Kidney tubule cell (primary cell): ENCODE data around the gene AGGF1.
"Not testable (repeated sequence)": the region's sequence is repeated elsewhere in the genome, so short reads cannot be mapped to it uniquely, and the experiment has no call there.

Experiments
- DNase-seq: peaks from one replicate; pipeline ENCODE4 v3.0.0-alpha.2; 2018; ENCODE audit warnings: low spot score

AGGF1 gene

DNA sequence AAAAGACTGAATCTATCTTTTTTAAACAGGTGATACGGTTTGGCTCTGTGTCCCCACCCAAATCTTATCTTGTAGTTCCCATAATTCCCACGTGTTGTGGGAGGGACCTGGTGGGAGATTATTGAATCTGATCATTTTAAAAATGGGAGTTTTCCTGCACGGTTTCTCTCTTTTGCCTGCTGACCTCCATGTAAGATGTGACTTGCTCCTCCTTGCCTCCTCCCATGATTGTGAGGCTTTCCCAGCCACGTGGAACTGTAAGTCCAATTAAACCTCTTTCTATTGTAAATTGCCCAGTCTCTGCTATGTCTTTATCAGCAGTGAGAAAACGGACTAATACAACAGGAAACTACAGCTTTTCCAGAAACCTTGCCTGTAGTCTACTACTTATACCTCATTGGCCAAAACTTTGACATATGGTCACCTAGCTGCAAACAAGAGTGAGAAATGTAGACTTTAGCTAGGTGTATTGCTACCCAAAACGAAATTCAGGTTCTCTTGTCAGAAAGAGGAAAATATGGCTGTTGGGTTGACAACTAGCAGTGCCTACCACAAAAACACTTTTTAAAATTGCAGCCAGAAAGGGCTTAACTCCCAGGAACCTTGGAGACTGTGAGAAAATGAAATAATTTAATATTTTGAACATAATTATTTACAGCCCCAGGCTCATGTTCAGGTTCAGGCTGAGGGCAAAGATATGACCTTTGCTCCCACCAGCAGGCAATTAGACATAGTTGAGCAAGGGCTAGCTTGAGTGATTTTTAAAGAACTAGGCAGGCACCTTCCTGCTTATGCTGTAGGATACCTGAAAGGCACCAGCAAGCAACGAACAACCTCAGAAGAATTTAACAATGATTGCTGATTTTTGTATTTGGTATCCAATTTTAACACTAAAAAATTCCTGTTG, 7.4 kb upstream of the AGGF1 start:
- DNase-seq = no peak

DNA sequence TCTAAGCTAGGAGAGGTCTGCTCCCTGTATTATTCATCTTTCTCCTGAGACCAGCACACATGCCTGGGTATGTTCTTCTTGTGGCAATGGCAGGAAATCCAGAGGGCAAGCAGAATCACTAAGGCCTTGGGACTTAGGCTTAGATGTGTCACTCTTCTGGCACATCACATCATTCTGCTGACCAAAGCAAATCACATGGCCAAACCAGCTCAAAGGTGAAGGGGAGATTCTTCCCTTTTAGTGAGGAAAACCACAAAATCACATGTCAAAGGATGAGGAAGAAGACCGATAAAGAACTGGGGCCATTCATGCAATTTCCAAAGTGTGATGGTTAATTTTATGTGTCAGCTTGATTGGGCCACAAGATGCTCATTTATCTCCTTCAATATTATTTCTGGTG, 5.7 kb upstream of the AGGF1 start:
- DNase-seq = no peak

DNA sequence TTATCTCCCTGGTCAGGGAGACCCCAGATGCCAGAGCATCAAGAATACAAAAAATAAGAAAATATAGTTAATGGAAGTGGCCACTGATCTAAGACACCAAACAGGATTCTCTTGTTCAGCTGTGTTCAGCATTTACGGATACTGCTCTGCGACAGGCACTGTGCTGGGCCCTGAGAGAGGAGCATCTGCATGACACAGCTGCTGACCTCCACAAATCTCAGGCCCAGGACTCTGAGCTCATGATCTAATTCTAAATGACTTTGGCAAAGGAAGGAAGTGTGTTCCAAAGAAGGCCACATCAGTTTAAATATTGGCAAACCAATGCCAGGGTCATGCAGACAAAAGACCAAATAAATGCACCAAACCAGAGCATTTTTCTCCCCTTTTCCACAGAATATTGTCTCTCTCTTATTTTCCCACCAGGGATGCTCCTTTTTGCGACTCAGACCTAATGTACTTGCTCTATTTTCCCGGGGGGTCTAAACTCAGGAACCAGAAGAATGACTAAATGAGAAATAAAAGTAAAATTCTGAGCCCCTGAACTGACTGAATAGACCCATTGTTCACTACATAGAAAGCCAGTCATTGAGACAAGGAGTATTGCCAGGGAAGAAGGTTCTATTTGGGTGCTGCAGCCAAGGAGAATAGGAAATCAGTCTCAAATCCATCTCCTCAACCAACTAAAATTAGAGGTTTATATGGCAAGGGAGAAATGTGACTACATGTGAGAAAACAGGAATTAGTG, 1.4 kb upstream of the AGGF1 start:
- DNase-seq = no peak

- no peak for DNase-seq
Measured at GRCh38 chr5:77029376-77029885, 773 bp upstream of the AGGF1 start.

DNA sequence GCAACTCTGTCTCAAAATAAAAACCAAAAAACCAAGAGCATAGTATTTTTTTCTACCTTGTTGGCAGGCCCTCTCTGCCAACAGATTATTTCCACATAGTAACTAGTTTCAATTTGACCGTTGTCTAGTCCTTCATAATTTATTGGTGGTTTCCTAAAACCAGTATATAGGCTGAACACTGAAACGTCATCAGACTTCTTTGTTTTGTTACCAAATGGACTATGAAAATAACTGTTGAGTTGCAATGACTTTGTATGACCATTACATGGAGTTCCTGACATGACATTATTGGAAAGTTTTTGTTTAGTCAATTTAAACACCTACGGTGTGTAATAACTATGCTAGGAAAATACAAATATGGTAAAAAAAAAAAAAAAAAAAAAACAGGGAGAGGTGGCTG, 1.7 kb downstream of the AGGF1 start:
- no peak for DNase-seq

DNA sequence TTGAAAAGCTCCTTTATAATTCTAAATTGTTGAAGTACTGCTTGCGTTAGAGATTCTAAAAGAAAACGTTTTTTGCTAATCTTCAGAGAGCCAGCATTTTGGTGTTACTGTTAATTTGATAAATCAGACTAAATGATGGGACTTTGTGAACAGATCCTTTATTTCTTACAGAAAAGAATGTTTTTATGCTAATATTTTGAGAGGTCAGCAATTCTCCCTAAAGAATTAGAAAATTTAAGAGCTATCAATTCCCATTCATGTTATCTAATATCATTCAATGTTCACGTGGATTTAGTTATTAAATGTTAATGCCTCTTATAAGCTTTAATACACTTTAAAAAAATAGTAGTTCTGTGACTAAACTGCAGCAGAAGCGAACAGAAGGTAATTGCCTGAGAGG, 2.4 kb downstream of the AGGF1 start:
- no peak for DNase-seq

GRCh38 chr5:77033338-77033737, 3.1 kb downstream of the AGGF1 start:
- no peak for DNase-seq

GRCh38 chr5:77035950-77036349, 5.7 kb downstream of the AGGF1 start:
- no peak for DNase-seq

DNA sequence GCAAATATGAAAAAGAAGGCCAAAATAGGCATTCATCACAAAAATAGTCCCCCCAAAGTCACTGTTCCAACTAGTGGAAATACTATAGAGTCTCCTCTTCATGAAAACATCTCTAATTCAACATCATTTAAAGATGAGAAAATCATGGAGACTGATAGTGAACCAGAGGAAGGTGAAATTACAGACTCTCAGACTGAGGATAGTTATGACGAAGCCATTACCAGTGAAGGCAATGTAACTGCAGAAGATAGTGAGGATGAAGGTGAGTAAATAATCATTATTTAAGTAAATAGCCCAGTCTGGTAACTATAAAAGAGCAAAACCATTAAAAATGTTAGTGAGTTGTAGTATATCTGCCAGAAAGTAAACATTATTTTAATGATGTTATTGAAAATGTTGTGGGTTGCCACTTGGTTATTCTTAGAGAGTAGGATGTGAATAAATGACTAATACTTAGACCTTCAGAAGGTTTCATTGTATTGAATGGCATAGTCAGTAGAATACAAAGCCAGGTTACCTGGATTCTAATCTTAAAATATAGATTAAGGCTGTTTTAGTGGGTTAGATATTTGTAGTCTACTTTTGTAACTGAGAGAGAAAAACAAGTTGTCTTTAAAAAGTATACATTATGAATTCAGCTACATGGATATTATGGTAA, 16.3 kb downstream of the AGGF1 start:
- no peak for DNase-seq

- DNase-seq = no peak
Measured at GRCh38 chr5:77064040-77064439, 33.8 kb downstream of the AGGF1 start.

GRCh38 chr5:77065256-77065655, 35.1 kb downstream of the AGGF1 start:
- DNase-seq = no peak

- DNase-seq = no peak
Measured at GRCh38 chr5:77066184-77066583, 36.0 kb downstream of the AGGF1 start.

DNA sequence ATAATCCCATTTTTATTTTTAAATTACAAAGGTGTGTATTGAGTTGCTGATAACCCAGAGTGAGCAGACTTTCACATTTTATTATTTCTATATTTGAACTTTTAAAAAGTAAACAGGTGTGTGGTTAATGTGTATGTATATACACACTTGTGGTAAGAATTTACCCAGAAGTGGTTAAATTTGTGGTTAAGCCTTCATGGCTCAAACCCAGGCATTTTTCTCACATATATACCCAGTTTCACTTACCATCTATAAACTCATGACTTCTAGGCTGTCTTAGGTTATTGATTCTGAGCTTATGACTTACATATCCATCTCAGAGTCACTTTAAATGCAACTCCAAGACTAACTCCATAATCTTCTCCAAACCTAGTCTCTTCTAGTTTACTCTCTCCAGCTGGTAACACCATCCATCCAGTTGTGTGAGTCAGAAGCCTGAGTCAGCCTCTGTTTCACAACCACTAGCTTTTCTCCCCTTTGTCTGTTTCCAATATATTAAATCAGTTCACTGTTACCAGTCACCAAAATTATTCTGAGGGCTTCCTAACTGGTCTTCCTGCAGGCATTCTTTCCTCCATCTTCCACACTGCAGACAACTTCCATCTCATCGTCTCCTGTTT, 36.7 kb downstream of the AGGF1 start:
- DNase-seq = peak; percentile 8

DNA sequence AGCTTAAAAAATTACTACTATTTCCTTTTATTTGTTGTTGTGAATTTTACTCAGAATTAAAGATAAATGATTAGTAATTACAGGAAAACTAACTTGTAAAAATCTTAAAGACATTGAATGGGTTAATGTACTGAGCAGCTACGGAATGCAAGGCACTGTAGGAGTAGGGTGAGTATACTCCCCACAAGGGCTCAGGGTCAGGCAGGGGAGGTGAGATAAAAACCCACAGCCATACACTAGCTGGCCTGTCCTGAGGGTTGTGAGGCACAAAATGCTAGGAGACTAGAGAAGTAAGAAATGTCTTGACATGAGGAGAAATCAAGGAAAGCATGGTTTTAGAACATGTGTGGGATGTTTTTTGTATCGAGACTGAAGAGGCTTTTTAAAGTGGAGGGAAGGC, 43.5 kb downstream of the AGGF1 start:
- DNase-seq = no peak

- DNase-seq = no peak
Measured at GRCh38 chr5:77074745-77075144, 44.5 kb downstream of the AGGF1 start.

DNA sequence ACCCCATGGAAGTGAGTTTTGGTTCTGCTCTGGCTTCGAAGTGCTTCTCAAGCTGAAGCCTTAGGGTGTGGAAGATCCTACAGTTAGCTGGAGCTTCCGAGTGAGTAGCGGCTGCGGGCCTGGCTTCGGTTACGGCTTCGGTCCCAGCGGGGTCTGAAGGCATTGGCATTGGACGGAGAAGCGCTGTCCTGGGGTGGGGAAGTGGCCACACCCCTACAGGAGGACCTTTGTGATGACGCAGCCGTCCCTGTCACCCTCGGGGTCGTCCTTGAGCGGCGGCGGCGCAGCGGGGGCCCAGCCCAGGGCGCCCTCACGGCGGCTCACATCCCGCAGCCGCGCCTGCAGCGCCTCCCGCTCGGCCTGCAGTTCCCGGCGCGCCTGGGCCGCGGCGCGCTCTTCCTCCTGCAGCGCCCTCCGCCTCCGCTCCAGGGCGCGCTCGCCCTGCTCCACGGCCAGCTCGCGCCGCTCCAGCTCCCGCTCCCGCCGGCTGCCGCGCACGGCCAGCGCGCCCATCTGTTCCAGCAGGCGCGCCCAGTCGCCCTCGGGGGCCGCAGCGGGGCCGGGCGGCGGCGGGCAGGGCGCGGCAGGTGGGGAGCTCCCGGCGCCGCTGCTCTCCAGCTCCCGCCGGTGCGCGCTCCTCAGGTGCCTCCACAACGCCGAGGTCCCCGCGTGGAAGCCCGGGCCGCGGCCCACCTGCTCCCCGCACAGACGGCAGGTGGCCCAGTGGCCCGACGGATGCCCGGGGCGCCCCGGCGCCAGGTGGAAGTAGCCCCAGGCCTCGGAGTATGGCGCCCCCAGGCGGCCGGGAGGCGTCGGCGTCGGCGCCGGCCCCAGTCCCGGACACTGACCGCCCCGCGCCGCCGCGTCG, 47.0 kb downstream of the AGGF1 start:
- DNase-seq = peak; percentile 72

DNA sequence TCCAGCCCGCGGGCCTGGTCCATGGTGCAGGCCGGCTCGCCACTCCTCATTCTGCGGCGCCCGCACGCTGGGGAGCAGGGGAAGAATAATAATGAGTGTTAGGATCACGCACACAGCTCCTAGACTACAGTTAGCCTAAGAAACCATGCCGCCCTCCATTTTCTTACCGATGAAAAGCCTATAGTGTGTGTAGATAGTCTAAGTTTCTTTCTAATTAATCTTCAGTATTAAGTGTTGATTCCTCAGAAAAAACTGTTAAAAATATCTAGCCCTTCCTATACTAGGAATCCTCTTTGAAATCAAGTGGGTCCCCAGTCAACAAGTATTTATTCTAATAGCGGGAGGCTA, 47.6 kb downstream of the AGGF1 start:
- DNase-seq = no peak

DNA sequence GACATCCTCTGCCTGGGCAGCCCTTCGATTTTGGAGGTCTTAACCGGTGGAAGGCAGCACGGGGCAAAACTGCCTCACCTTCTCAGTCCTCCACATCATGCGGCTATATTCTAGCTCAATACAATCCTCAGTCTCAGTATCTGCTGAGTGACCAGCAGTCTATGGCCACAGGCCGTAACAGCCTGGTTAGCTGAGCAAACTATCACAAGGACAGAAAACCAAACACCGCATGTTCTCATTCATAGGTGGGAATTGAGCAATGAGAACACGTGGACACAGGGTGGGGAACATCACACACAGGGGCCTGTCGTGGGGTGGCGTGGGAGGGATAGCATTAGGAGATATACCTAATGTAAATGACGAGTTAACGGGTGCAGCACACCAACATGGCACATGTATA, 50.3 kb downstream of the AGGF1 start:
- DNase-seq = not testable (repeated sequence)

GRCh38 chr5:77080905-77081304, 50.7 kb downstream of the AGGF1 start:
- no peak for DNase-seq

GRCh38 chr5:77082280-77082679, 52.1 kb downstream of the AGGF1 start:
- no peak for DNase-seq

DNA sequence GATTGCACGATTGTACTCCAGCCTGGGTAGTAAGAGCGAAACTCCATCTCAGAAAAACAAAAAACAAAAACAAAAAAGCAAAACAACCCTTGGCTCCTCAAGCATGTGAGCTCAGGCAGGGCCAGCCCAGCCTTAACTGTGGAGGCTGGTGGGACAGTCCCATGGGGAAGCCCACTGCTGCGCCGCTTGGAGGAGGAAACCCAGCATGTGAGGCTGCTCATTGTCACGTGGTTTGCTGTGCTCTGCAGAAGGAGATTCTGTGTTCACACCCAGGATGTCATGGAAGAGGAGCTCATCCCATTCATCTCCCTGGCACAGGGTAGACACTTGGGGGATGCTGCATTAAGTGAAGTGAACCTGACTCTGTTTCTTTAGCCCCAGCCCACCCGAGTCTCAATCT, 52.9 kb downstream of the AGGF1 start:
- DNase-seq = no peak

DNA sequence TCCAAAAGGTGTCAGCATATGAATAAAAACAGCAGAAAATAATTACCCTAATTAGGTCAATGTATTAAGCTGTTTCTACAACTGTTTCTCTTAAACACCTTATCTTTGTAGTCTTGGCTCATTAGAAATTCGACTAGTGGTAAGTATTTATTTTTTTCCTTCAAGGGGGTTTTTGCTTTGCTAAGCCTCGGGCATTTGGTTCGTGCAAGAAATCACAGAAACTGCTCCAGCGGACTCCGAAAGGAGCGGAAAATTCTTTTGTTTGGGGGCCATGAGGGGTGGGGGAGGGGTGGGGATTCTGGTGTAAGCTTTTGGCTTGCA, 56.1 kb downstream of the AGGF1 start:
- DNase-seq = no peak
